ENCODE measurements around the gene TGIF2. TPM values are rescaled to one million over a fixed set of nuclear protein-coding genes. Genes with fewer than 3 reads are reported as not detected.

The TGIF2 gene
- total and polyA plus RNA-seq, 7 experiments from 2014 or later: 32.1 to 44.3 (median 37.7) TPM

- no peak for ATAC-seq
- no peak overlapping the region for H3K4me3 ChIP-seq (ENCODE audit: low read length)
- no peaks in the 10 kb centered on the region for H3K9me3 ChIP-seq (ENCODE audit: control insufficient read depth in 2 of 3, low read length in 3 of 3)
- peak overlapping the region in 7 of 10 donors; percentile 16 to 50 (median 25) for H3K4me3 Mint-ChIP-seq
- H3K27ac Mint-ChIP-seq: peak overlapping the region in 3 of 9 donors; percentile 40 to 59 (median 55)
- H3K27me3 Mint-ChIP-seq: no peaks in the 10 kb centered on the region
- no peak for DNase-seq
- H3K9me3 Mint-ChIP-seq: no peaks in the 10 kb centered on the region
- ChIA-PET POLR2A (interaction anchor here (1.1 to 13.3 kb wide), 2 partner anchors 26 to 30 kb away, joined by 7 to 123 read pairs; partner anchors contain the start of gene TGIF2), CTCF (interaction anchor here (0.9 kb wide), 1 partner anchor 352 kb away, joined by 3 read pairs; no protein-coding TSS in a partner anchor)
- no peaks in the 10 kb centered on the region for H3K36me3 ChIP-seq (ENCODE audit: control insufficient read depth in 2 of 3, insufficient read depth in 3 of 3, low read length in 3 of 3)
- H3K36me3 Mint-ChIP-seq: peaks cover 0 to 5% (median 0%) of the 10 kb centered on the region in 5 donors
- no peak overlapping the region for H3K27ac ChIP-seq (ENCODE audit: low read depth, low read length)
- intact Hi-C loops (cut with micrococcal nuclease): loop anchor here in 1 of 2 donors (10.0 kb wide), 1 partner anchor 575 kb away; the partner anchor contains the start of genes MROH8 and RPN2
- peaks cover 12 to 32% (median 25%) of the 10 kb centered on the region in 7 donors for H3K4me1 Mint-ChIP-seq
- H3K27me3 ChIP-seq (ENCODE audit: control insufficient read depth in 2 of 2, insufficient read depth in 2 of 2, low read length in 2 of 2): no peaks in the 10 kb centered on the region
- peaks cover 6 to 11% of the 10 kb centered on the region in 2 donors for H3K4me1 ChIP-seq (ENCODE audit: control insufficient read depth in 2 of 2, insufficient read depth in 2 of 2, low read length in 2 of 2)
Measured at GRCh38 chr20:36599912-36600345, 26.5 kb downstream of the TGIF2 start.

GRCh38 chr20:36601540-36601939 is 28.1 kb downstream of the TGIF2 start:
- no peak overlapping the region for H3K27ac ChIP-seq (ENCODE audit: low read depth, low read length)
- Mint-ChIP-seq H3K4me1 (peaks cover 7 to 35% (median 23%) of the 10 kb centered on the region in 7 donors), H3K27me3 (peaks cover 0 to 3% (median 0%) of the 10 kb centered on the region in 5 donors), H3K27ac (peak overlapping the region in 3 of 9 donors; percentile 15 to 84 (median 67)), H3K36me3 (peaks cover 0 to 7% (median 0%) of the 10 kb centered on the region in 5 donors), H3K9me3 (peaks cover 0 to 2% (median 0%) of the 10 kb centered on the region in 11 donors), H3K4me3 (no peak overlapping the region)
- ChIA-PET CTCF (interaction anchor here (0.6 kb wide), 3 partner anchors 13 to 36 kb away, joined by 3 read pairs; no protein-coding TSS in a partner anchor), POLR2A (interaction anchor here (0.5 to 13.3 kb wide), 2 partner anchors 9 to 28 kb away, joined by 3 to 123 read pairs; partner anchors contain the start of gene TGIF2)
- intact Hi-C loops (cut with micrococcal nuclease): no loop called here
- DNase-seq (no peak), ATAC-seq (no peak)
- H3K4me1 ChIP-seq (ENCODE audit: control insufficient read depth in 2 of 2, insufficient read depth in 2 of 2, low read length in 2 of 2): peaks cover 7 to 9% of the 10 kb centered on the region in 2 donors
- no peaks in the 10 kb centered on the region for H3K9me3 ChIP-seq (ENCODE audit: control insufficient read depth in 2 of 3, low read length in 3 of 3)
- peaks cover 0 to 4% (median 0%) of the 10 kb centered on the region in 3 experiments for H3K36me3 ChIP-seq (ENCODE audit: control insufficient read depth in 2 of 3, insufficient read depth in 3 of 3, low read length in 3 of 3)
- no peaks in the 10 kb centered on the region for H3K27me3 ChIP-seq (ENCODE audit: control insufficient read depth in 2 of 2, insufficient read depth in 2 of 2, low read length in 2 of 2)
- H3K4me3 ChIP-seq (ENCODE audit: low read length): no peak overlapping the region

GRCh38 chr20:36604952-36605398 is 31.6 kb downstream of the TGIF2 start:
- H3K4me1 ChIP-seq (ENCODE audit: control insufficient read depth in 2 of 2, insufficient read depth in 2 of 2, low read length in 2 of 2): peaks cover 19 to 20% of the 10 kb centered on the region in 2 donors
- Mint-ChIP-seq H3K4me3 (peak overlapping the region; percentile 95 to 99 (median 96)), H3K27ac (peak overlapping the region; percentile 94 to 99 (median 96)), H3K36me3 (peaks cover 0 to 10% (median 0%) of the 10 kb centered on the region in 5 donors), H3K9me3 (peaks cover 0 to 4% (median 0%) of the 10 kb centered on the region in 11 donors), H3K4me1 (peaks cover 15 to 41% (median 30%) of the 10 kb centered on the region in 7 donors), H3K27me3 (peaks cover 0 to 3% (median 0%) of the 10 kb centered on the region in 5 donors)
- ATAC-seq (peak; percentile 45), DNase-seq (peak in 1 of 9 donors; percentile 48)
- H3K27me3 ChIP-seq (ENCODE audit: control insufficient read depth in 2 of 2, insufficient read depth in 2 of 2, low read length in 2 of 2): no peaks in the 10 kb centered on the region
- H3K27ac ChIP-seq (ENCODE audit: low read depth, low read length): peak overlapping the region; percentile 82
- ChIA-PET CTCF (interaction anchor here (0.5 to 3.7 kb wide), 14 partner anchors 11 to 325 kb away, joined by 3 to 24 read pairs (median 4); partner anchors contain the start of gene SLA2), POLR2A (interaction anchor here (0.6 to 5.7 kb wide), 17 partner anchors 11 to 651 kb away, joined by 3 to 93 read pairs (median 6); partner anchors contain the start of genes SCAND1, SLA2 and TGIF2)
- no peaks in the 10 kb centered on the region for H3K9me3 ChIP-seq (ENCODE audit: control insufficient read depth in 2 of 3, low read length in 3 of 3)
- intact Hi-C loops (cut with micrococcal nuclease): loop anchor here (1.0 to 5.0 kb wide), 13 partner anchors 10 to 922 kb away; partner anchors contain the start of genes NDRG3 (in 2 of the 2), TGIF2 (in 2 of the 2), BLCAP (in 1 of the 2) and SLA2 (in 1 of the 2)
- peak overlapping the region; percentile 56 for H3K4me3 ChIP-seq (ENCODE audit: low read length)
- H3K36me3 ChIP-seq (ENCODE audit: control insufficient read depth in 2 of 3, insufficient read depth in 3 of 3, low read length in 3 of 3): peaks cover 4 to 28% (median 4%) of the 10 kb centered on the region in 3 experiments

- peak within 1 kb of the TSS; percentile 91 for H3K27ac ChIP-seq (ENCODE audit: low read depth, low read length)
- peak within 1 kb of the TSS; percentile 94 to 99 (median 96) for H3K27ac Mint-ChIP-seq
Measured at GRCh38 chr20:36605399-36606157, 32.2 kb downstream of the TGIF2 start, which contains the start of gene RAB5IF. TSS of gene RAB5IF (plus strand) at chr20:36605779. CDS start at chr20:36605952, 173 bp downstream.

GRCh38 chr20:36606158-36607066 is 33.0 kb downstream of the TGIF2 start:
- ChIA-PET POLR2A (interaction anchor here (0.8 to 5.7 kb wide), 18 partner anchors 8 to 652 kb away, joined by 3 to 93 read pairs (median 4); partner anchors contain the start of genes NDRG3, SCAND1, SLA2 and TGIF2), CTCF (interaction anchor here (0.6 to 3.7 kb wide), 9 partner anchors 11 to 170 kb away, joined by 3 to 24 read pairs (median 4); partner anchors contain the start of gene SLA2)
- H3K36me3 ChIP-seq (ENCODE audit: control insufficient read depth in 2 of 3, insufficient read depth in 3 of 3, low read length in 3 of 3): peaks cover 4 to 41% (median 5%) of the 10 kb centered on the region in 3 experiments
- H3K4me1 ChIP-seq (ENCODE audit: control insufficient read depth in 2 of 2, insufficient read depth in 2 of 2, low read length in 2 of 2): peaks cover 16 to 20% of the 10 kb centered on the region in 2 donors
- intact Hi-C loops (cut with micrococcal nuclease): loop anchor here in 1 of 2 donors (5.0 kb wide), 1 partner anchor 921 kb away; the partner anchor contains the start of gene BLCAP
- H3K27me3 ChIP-seq (ENCODE audit: control insufficient read depth in 2 of 2, insufficient read depth in 2 of 2, low read length in 2 of 2): no peaks in the 10 kb centered on the region
- Mint-ChIP-seq H3K27ac (peak overlapping the region; percentile 94 to 99 (median 96)), H3K27me3 (peaks cover 0 to 3% (median 0%) of the 10 kb centered on the region in 5 donors), H3K36me3 (peaks cover 0 to 15% (median 0%) of the 10 kb centered on the region in 5 donors), H3K4me3 (peak overlapping the region; percentile 95 to 99 (median 96)), H3K9me3 (peaks cover 0 to 4% (median 0%) of the 10 kb centered on the region in 11 donors), H3K4me1 (peaks cover 12 to 38% (median 27%) of the 10 kb centered on the region in 7 donors)
- H3K9me3 ChIP-seq (ENCODE audit: control insufficient read depth in 2 of 3, low read length in 3 of 3): no peaks in the 10 kb centered on the region
- peak overlapping the region; percentile 91 for H3K27ac ChIP-seq (ENCODE audit: low read depth, low read length)
- no peak for ATAC-seq
- peak overlapping the region; percentile 89 for H3K4me3 ChIP-seq (ENCODE audit: low read length)
- peak in 1 of 9 donors; percentile 14 for DNase-seq

More at GRCh38 chr20:36605399-36606157, 32.2 kb downstream of the TGIF2 start, which contains the start of gene RAB5IF:
- peaks cover 16 to 20% of the 10 kb centered on the region in 2 donors for H3K4me1 ChIP-seq (ENCODE audit: control insufficient read depth in 2 of 2, insufficient read depth in 2 of 2, low read length in 2 of 2)
- DNase-seq: peak; percentile 98 to 99 (median 99)
- ATAC-seq: peak; percentile 94
- H3K36me3 Mint-ChIP-seq: peaks cover 0 to 13% (median 0%) of the 10 kb centered on the region in 5 donors
- H3K27me3 ChIP-seq (ENCODE audit: control insufficient read depth in 2 of 2, insufficient read depth in 2 of 2, low read length in 2 of 2): no peaks in the 10 kb centered on the region
- ChIA-PET CTCF (interaction anchor here (0.5 to 3.7 kb wide), 16 partner anchors 11 to 324 kb away, joined by 3 to 24 read pairs (median 4); partner anchors contain the start of gene SLA2), POLR2A (interaction anchor here (0.6 to 5.7 kb wide), 22 partner anchors 9 to 651 kb away, joined by 3 to 93 read pairs (median 4); partner anchors contain the start of genes NDRG3, SCAND1, SLA2 and TGIF2)
- peaks cover 4 to 32% (median 4%) of the 10 kb centered on the region in 3 experiments for H3K36me3 ChIP-seq (ENCODE audit: control insufficient read depth in 2 of 3, insufficient read depth in 3 of 3, low read length in 3 of 3)
- intact Hi-C loops (cut with micrococcal nuclease): loop anchor here (1.0 to 5.0 kb wide), 13 partner anchors 10 to 922 kb away; partner anchors contain the start of genes NDRG3 (in 2 of the 2), TGIF2 (in 2 of the 2), BLCAP (in 1 of the 2) and SLA2 (in 1 of the 2)
- H3K4me3 ChIP-seq (ENCODE audit: low read length): peak within 1 kb of the TSS; percentile 89
- H3K27me3 Mint-ChIP-seq: peaks cover 0 to 3% (median 0%) of the 10 kb centered on the region in 5 donors
- peak within 1 kb of the TSS; percentile 95 to 99 (median 96) for H3K4me3 Mint-ChIP-seq
- H3K9me3 Mint-ChIP-seq: peaks cover 0 to 4% (median 0%) of the 10 kb centered on the region in 11 donors
- H3K4me1 Mint-ChIP-seq: peaks cover 12 to 38% (median 28%) of the 10 kb centered on the region in 7 donors
- no peaks in the 10 kb centered on the region for H3K9me3 ChIP-seq (ENCODE audit: control insufficient read depth in 2 of 3, low read length in 3 of 3)

Data from naive thymus-derived CD4-positive, alpha-beta T cell (primary cell).